GM12875 (cell line): ENCODE measurements around the gene MECR.

Experiments
- H3K4me3 ChIP-seq: one replicate; pipeline ENCODE4 v1.5.1; 2011; ENCODE audit warnings: low read depth, low read length, control low read depth
- TF ChIP-seq, protein P1 (sequence below): IDR thresholded peaks from 2 replicates; pipeline ENCODE4 v1.5.1; 2011; ENCODE audit warnings: low read depth, mild to moderate bottlenecking, control low read depth, inconsistent platforms, low read length, moderate library complexity, borderline replicate concordance; ENCODE audit not compliant: insufficient read depth

Gene MECR

DNA sequence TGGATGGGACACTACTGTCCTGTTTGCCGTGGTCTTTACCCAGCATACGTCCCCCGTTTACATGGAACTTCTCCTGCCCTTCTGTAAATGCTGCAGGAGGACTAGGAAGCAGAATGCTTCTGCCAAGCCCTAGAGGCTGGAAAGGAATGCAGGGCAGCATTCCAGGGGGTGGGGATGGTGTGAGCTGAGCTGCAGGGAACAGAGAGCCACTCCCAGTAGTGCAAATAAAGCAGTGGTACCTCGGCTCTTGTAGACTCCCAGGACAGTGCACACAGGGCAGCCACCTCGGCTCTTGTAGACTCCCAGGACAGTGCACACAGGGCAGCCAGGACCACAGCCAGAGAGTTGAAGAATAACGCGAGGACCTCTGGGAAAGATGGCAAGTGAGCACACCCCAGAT, 41.0 kb upstream of the MECR start:
- no peak overlapping the region for H3K4me3 ChIP-seq
- TF ChIP-seq, protein P1, sequence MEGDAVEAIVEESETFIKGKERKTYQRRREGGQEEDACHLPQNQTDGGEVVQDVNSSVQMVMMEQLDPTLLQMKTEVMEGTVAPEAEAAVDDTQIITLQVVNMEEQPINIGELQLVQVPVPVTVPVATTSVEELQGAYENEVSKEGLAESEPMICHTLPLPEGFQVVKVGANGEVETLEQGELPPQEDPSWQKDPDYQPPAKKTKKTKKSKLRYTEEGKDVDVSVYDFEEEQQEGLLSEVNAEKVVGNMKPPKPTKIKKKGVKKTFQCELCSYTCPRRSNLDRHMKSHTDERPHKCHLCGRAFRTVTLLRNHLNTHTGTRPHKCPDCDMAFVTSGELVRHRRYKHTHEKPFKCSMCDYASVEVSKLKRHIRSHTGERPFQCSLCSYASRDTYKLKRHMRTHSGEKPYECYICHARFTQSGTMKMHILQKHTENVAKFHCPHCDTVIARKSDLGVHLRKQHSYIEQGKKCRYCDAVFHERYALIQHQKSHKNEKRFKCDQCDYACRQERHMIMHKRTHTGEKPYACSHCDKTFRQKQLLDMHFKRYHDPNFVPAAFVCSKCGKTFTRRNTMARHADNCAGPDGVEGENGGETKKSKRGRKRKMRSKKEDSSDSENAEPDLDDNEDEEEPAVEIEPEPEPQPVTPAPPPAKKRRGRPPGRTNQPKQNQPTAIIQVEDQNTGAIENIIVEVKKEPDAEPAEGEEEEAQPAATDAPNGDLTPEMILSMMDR: no peak

DNA sequence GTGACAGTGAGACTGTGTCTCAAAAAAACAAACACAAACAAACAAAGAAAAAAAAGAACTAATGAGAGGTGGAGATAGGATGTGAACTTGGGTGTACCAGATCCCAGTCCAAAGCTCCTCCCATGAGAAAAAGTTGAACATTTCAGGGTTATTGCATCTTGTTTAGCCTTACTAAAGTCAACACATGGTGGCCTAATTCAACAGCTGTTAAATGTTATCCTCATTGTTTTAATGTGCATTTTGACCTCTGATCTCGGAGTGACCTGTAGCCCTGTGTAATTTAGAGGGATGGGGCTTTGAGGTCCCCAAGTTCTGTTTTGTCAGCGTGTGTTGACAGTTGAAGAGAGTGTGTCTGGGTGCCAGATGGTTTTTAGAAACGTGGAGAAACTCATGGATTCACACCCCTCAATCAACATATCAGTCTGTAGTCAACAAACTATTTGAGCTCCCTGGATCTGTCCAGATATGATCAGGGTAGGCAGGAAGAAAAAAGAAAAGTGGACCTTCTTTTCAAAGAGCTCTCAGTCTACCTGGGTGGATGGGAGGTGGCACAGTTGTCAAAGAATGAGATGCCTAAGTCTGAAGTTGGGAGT, 40.3 kb upstream of the MECR start:
- H3K4me3 ChIP-seq: no peak overlapping the region
- TF ChIP-seq, protein P1: no peak

- TF ChIP-seq, protein P1: no peak
- H3K4me3 ChIP-seq: no peak overlapping the region
Observed at GRCh38 chr1:29269382-29269781, 38.6 kb upstream of the MECR start.

GRCh38 chr1:29267321-29268070, 36.8 kb upstream of the MECR start:
- TF ChIP-seq, protein P1: no peak
- H3K4me3 ChIP-seq: no peak overlapping the region

- H3K4me3 ChIP-seq: no peak overlapping the region
- TF ChIP-seq, protein P1: no peak
Observed at GRCh38 chr1:29266912-29267311, 36.2 kb upstream of the MECR start.

- no peak overlapping the region for H3K4me3 ChIP-seq
- TF ChIP-seq, protein P1: no peak
Observed at GRCh38 chr1:29264773-29265389, 34.1 kb upstream of the MECR start.
